IPS-18a (cell line): ENCODE measurements around the gene CR1L.
"Not testable (repeated sequence)": the region's sequence is repeated elsewhere in the genome, so short reads cannot be mapped to it uniquely, and the experiment has no call there.

Source experiments
- H3K27ac ChIP-seq: one replicate; pipeline ENCODE4 v1.5.1; 2013; ENCODE audit warnings: low read length
- H3K27me3 ChIP-seq: one replicate; pipeline ENCODE4 v1.6.1; 2013; ENCODE audit warnings: mild to moderate bottlenecking, low read length; ENCODE audit not compliant: control insufficient read depth, insufficient read depth
- H3K36me3 ChIP-seq: one replicate; pipeline ENCODE4 v1.6.1; 2013; ENCODE audit warnings: low read depth, low read length; ENCODE audit not compliant: control insufficient read depth
- H3K4me1 ChIP-seq: one replicate; pipeline ENCODE4 v1.6.1; 2013; ENCODE audit warnings: low read depth, low read length; ENCODE audit not compliant: control insufficient read depth
- H3K4me3 ChIP-seq: one replicate; pipeline ENCODE4 v1.5.1; 2013; ENCODE audit warnings: low read length
- H3K9ac ChIP-seq: one replicate; pipeline ENCODE4 v1.6.1; 2013; ENCODE audit warnings: mild to moderate bottlenecking, low read length, moderate library complexity
- H3K9me3 ChIP-seq: one replicate; pipeline ENCODE4 v1.6.1; 2013; ENCODE audit warnings: low read depth, low read length; ENCODE audit not compliant: control insufficient read depth

The CR1L gene

GRCh38 chr1:207740207-207740606 is 95.3 kb downstream of the CR1L start:
- no peaks in the 10 kb centered on the region for H3K4me1 ChIP-seq
- peaks cover 4% of the 10 kb centered on the region for H3K9me3 ChIP-seq
- H3K4me3 ChIP-seq: no peak overlapping the region
- no peak overlapping the region for H3K27ac ChIP-seq
- no peaks in the 10 kb centered on the region for H3K36me3 ChIP-seq
- H3K9ac ChIP-seq: no peak overlapping the region
- H3K27me3 ChIP-seq: no peaks in the 10 kb centered on the region

DNA sequence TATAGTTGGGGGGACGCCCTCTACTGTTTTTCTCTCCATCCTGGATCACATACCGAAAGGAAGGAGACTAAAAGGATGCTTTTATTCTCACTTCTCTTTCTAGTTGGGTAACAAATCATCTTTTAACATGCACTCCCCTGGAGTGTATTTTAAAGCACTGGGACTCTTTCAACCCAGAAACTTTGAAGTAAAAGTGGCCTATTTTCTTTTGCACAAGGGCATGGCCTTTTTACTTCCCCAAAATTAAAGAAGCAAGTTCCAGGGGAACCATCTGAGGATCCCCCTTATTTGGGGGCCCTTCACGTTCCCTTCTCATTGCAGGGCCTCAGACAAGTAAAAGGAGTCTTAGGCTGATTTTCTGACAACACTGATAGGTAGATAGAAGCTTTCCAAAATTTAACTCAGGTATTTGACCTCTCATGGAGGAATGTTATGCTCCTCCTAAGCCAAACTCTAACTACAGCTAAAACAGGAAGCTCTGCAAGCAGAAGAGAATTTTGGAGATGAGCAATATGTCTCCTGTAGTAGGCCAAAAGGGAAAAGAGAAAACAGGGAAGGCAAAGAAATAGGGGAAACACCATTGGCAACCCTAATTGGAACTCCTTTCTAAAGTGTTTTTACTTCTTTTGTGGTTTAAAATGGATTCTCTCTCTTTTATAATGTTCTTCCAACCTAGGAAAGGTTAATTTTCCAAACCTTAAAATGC is 98.1 kb downstream of the CR1L start:
- no peak overlapping the region for H3K9ac ChIP-seq
- peaks cover 4% of the 10 kb centered on the region for H3K9me3 ChIP-seq
- no peaks in the 10 kb centered on the region for H3K27me3 ChIP-seq
- H3K4me1 ChIP-seq: peaks cover 1% of the 10 kb centered on the region
- no peaks in the 10 kb centered on the region for H3K36me3 ChIP-seq
- no peak overlapping the region for H3K4me3 ChIP-seq
- H3K27ac ChIP-seq: no peak overlapping the region

DNA sequence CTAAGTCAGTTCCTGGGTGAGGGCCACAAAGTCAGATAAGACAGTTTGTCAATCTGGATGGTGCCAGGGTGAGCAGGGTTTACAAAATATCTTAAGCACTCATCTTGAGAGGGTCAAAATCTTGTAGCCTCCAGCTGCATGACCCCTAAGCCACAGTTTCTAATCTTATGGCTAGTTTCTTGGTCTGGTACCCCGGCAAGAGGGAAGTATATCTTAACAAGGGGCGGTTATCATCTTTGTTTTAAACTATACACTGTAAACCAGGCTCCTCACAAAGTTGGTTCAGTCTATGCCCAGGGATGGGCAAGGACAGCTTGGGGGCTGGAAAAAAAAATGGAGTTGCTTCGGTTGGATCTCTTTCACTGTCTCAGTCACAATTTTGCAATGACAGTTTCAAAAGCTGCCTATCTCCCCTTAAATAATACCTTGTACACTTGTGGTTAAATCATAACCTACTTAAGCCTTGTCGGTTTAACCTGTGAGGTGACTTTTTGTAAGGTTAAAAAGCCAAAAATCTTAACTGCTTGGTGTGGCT is 99.1 kb downstream of the CR1L start:
- Histone ChIP-seq H3K9ac (no peak overlapping the region), H3K27ac (no peak overlapping the region), H3K9me3 (peaks cover 4% of the 10 kb centered on the region), H3K36me3 (no peaks in the 10 kb centered on the region), H3K27me3 (no peaks in the 10 kb centered on the region), H3K4me3 (no peak overlapping the region), H3K4me1 (peaks cover 12% of the 10 kb centered on the region)

- Histone ChIP-seq H3K27me3 (no peaks in the 10 kb centered on the region), H3K4me3 (no peak overlapping the region), H3K9me3 (peaks cover 4% of the 10 kb centered on the region), H3K9ac (no peak overlapping the region), H3K27ac (no peak overlapping the region), H3K4me1 (peaks cover 13% of the 10 kb centered on the region), H3K36me3 (no peaks in the 10 kb centered on the region)
Observed at GRCh38 chr1:207745285-207745684, 100.4 kb downstream of the CR1L start.

DNA sequence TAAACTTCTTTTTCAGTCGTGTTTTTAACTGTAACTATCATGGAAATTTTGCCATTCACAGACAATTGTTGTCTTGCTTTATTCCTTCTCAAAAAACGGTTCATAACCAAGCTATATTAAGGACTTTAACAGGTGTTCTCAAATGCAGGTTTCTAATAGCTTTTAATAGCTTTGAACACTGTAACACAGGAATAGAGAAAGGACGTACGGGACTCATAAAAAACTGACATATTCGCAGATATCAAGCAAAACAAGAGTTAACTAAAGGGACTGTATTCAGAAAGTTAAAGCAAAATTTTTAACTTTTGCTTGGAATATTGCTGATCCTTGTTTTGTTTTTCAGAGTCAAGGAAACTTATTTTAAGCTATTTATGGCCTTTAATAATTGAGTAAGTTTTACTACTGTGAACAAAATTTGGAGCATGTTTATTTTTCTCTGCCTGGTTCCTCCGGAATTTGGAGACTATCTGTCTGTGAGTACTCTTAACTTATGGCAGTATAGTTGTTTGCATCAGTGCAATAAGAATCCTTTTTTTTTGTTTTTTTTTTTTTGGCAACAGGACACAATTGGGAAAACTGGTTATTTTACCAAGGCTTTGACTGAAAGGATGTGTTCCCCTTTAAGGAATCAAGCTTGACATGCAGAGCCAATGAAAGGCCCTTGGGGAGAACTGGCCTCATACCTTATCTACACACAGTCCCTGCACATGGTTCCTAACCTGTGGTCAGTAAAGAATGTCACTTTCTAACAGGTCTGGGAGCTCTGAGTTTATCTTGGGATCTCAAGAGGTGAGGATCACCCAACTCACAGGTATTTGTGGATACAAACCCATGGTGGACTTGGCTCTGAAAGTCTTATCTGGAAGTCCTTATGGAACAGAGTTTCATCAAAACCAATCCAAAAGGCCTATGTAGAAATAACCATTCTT is 101.2 kb downstream of the CR1L start:
- Histone ChIP-seq H3K9me3 (peaks cover 4% of the 10 kb centered on the region), H3K36me3 (no peaks in the 10 kb centered on the region), H3K27me3 (no peaks in the 10 kb centered on the region), H3K27ac (no peak overlapping the region), H3K9ac (no peak overlapping the region), H3K4me3 (no peak overlapping the region), H3K4me1 (peaks cover 18% of the 10 kb centered on the region)

DNA sequence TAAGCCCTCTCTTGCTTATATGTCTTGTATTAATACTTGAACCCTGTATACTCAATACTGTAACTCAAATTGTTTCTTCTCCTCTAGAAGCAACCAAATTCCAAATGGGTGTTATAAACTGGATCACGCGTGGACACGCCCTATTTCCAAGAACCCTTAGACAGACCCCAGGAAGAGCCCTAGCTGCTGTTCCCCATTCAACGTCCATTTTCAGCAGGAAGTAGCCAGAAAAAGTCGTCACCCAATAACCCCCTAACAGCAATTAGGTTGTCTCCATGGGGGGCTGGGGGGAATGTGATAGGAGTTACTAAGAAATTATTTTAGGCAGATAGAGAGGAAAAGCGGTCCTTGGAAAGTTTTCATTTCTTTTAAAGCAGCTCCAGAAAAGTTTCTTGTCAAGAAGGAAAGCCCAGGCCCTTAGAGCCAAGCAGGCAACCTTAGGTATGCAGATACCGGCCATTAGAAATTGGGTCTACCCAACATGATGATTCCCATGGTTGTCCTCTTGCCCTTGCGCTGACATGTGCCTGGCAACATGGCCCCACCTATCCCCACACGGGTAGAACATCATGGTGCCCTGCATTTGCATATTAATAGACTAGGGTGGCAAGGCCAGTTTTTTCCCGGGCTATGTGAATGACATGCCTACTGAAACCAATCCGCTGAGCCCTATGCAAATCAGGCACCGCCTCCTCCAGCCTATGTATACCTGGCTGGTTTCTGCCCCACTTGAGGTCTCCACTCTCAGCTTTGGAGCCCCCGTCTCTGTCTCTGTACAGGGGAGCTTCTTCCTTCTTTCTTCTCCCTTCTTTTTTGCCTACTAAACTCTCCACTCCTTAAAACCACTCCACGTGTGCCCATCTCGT is 102.9 kb downstream of the CR1L start:
- H3K36me3 ChIP-seq: no peaks in the 10 kb centered on the region
- H3K4me3 ChIP-seq: no peak overlapping the region
- no peaks in the 10 kb centered on the region for H3K27me3 ChIP-seq
- H3K4me1 ChIP-seq: peaks cover 22% of the 10 kb centered on the region
- H3K9me3 ChIP-seq: no peaks in the 10 kb centered on the region
- no peak overlapping the region for H3K27ac ChIP-seq
- no peak overlapping the region for H3K9ac ChIP-seq

- no peak overlapping the region for H3K27ac ChIP-seq
- H3K4me1 ChIP-seq: peaks cover 33% of the 10 kb centered on the region
- H3K9ac ChIP-seq: no peak overlapping the region
- H3K4me3 ChIP-seq: no peak overlapping the region
- H3K36me3 ChIP-seq: no peaks in the 10 kb centered on the region
- no peaks in the 10 kb centered on the region for H3K27me3 ChIP-seq
- no peaks in the 10 kb centered on the region for H3K9me3 ChIP-seq
Observed at GRCh38 chr1:207748737-207749528, 104.0 kb downstream of the CR1L start.

DNA sequence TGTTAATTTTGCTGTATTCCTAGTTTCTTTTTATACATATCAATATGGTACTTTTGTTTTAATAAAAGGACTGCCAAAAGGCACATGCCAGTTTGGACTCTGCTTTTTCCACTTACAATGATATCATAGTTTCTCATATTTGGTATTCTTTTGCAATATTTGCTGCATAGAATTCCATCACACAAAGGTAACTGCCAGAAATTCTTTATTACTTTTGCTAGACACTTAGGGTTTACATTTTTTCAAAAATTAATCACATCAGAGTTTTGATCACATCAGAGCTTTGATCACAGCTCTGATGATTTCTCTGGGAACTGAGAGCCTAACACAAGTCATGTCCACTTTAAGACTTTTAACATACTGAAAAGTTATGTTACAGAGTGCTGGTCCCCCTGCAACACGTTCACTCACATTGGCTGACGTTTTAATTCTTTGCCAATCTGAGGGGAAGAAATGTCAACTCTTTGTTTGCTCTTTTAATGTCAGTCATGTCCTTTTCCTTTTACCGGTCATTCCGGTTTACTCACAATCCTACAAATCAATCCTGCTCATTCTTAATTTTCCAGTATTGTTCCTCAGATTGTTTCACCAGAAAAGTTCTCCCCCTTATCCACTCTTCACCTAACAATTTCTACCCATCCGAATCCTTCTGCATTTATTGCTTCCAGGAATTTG is 105.8 kb downstream of the CR1L start:
- Histone ChIP-seq H3K27ac (no peak overlapping the region), H3K4me1 (peaks cover 40% of the 10 kb centered on the region), H3K9me3 (no peaks in the 10 kb centered on the region), H3K4me3 (peak overlapping the region; percentile 98), H3K36me3 (no peaks in the 10 kb centered on the region), H3K9ac (peak overlapping the region; percentile 55), H3K27me3 (no peaks in the 10 kb centered on the region)

DNA sequence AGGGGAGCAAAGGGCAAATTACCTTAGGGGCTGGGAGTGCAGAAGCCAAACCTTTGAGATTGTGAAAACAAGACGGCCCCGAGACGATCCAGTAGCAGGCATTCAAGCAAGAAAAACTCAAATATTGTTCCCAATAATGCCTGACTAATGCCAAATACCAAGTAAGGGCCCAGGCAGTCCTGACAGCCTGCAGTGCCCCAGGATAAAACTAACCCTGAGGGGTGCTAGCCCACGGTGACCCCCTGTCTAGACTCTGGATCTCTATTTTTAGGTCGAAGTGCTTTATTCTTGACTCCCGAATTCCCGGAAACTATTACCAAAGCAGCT is 106.5 kb downstream of the CR1L start:
- Histone ChIP-seq H3K4me3 (peak overlapping the region; percentile 98), H3K4me1 (peaks cover 40% of the 10 kb centered on the region), H3K27ac (peak overlapping the region; percentile 59), H3K9ac (peak overlapping the region; percentile 55)
- not testable (repeated sequence) for H3K9me3 ChIP-seq, H3K27me3 ChIP-seq, H3K36me3 ChIP-seq

DNA sequence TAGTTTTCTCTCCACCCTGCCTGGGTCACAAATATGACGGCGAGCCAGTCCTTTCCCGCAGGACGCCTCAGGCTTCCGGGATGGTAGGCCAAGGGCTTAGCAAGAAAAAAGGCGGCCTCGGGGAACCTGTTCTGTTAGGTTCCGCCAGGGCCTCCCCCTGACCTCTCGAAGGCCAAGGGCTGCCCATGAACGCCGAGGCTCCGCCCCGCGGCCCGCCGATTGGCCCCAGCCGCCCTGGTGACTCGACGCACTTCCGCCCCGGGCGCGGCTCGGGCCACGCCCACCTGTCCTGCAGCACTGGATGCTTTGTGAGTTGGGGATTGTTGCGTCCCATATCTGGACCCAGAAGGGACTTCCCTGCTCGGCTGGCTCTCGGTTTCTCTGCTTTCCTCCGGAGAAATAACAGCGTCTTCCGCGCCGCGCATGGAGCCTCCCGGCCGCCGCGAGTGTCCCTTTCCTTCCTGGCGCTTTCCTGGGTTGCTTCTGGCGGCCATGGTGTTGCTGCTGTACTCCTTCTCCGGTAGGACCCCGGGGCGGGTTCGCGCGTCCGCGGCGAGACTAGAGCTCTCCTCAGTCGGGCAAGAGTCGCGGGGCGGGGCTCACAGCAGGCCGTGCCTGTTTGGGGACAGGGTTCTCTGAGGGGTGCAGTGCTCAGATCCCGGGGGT is 107.0 kb downstream of the CR1L start, which contains the start of gene CD46:
Gene CD46 (plus strand): TSS at position 265 of the 666 bp plus-strand sequence. CDS start 159 bp downstream, at position 424.
- H3K9me3 ChIP-seq: no peaks in the 10 kb centered on the region
- H3K4me3 ChIP-seq: peak within 1 kb of the TSS; percentile 98
- peak within 1 kb of the TSS; percentile 70 for H3K27ac ChIP-seq
- peaks cover 7% of the 10 kb centered on the region for H3K36me3 ChIP-seq
- H3K4me1 ChIP-seq: peaks cover 40% of the 10 kb centered on the region
- peak within 1 kb of the TSS; percentile 83 for H3K9ac ChIP-seq
- H3K27me3 ChIP-seq: no peaks in the 10 kb centered on the region
